Nephron (organoid): ENCODE data around the gene DENND4B.

Source experiments
- H3K27ac Mint-ChIP-seq, 3 experiments: 2 replicates each; pipeline ENCODE4 v1.8.0; 2020; ENCODE audit warnings: mixed read lengths in 3 of 3, mild to moderate bottlenecking in 2 of 3, moderate library complexity in 1 of 3
- H3K27me3 Mint-ChIP-seq: 2 replicates; pipeline ENCODE4 v1.8.0; 2021; ENCODE audit warnings: low read depth, mild to moderate bottlenecking, moderate library complexity, mixed read lengths
- H3K36me3 Mint-ChIP-seq: 2 replicates; pipeline ENCODE4 v1.8.0; 2020; ENCODE audit warnings: low read depth, mixed read lengths
- H3K4me1 Mint-ChIP-seq: 2 replicates; pipeline ENCODE4 v1.8.0; 2020; ENCODE audit warnings: mixed read lengths
- H3K4me3 Mint-ChIP-seq, 3 experiments: 2 replicates each; pipeline ENCODE4 v1.8.0; 2020; ENCODE audit warnings: mild to moderate bottlenecking in 3 of 3, mixed read lengths in 3 of 3, moderate library complexity in 2 of 3
- H3K9me3 Mint-ChIP-seq: 2 replicates; pipeline ENCODE4 v1.8.0; 2020; ENCODE audit warnings: mixed read lengths
- CTCF ChIP-seq, 3 experiments: fragments of 200-600 bp; sonication (generic); IDR thresholded peaks; one replicate each; pipeline ENCODE4 v1.5.0; 2021; ENCODE audit warnings: antibody characterized with exemption in 3 of 3; ENCODE audit not compliant: unreplicated experiment in 3 of 3

Gene DENND4B

GRCh38 chr1:153880962-153881361 is 65.6 kb downstream of the DENND4B start:
- H3K4me1 Mint-ChIP-seq = peaks cover 5% of the 10 kb centered on the region
- H3K27me3 Mint-ChIP-seq = no peaks in the 10 kb centered on the region
- H3K4me3 Mint-ChIP-seq = no peak overlapping the region
- H3K27ac Mint-ChIP-seq = no peak overlapping the region
- H3K9me3 Mint-ChIP-seq = no peaks in the 10 kb centered on the region
- peaks cover 4% of the 10 kb centered on the region for H3K36me3 Mint-ChIP-seq
- TF ChIP-seq CTCF (IDR thresholded peaks at IDR 0.05; ENCODE audit: unreplicated experiment in 3 of 3) = no peak

- no peaks in the 10 kb centered on the region for H3K27me3 Mint-ChIP-seq
- no peaks in the 10 kb centered on the region for H3K9me3 Mint-ChIP-seq
These were observed 66.5 kb downstream of the DENND4B start for GRCh38 chr1:153880024-153880423.

More at GRCh38 chr1:153880024-153880423, 66.5 kb downstream of the DENND4B start:
- H3K27ac Mint-ChIP-seq = peak overlapping the region in 1 of 3 experiments; percentile 79
- TF ChIP-seq CTCF (IDR thresholded peaks at IDR 0.05; ENCODE audit: unreplicated experiment in 3 of 3) = no peak
- peaks cover 5% of the 10 kb centered on the region for H3K36me3 Mint-ChIP-seq
- H3K4me1 Mint-ChIP-seq = peaks cover 5% of the 10 kb centered on the region
- H3K4me3 Mint-ChIP-seq = no peak overlapping the region
